Activated gamma-delta T cell treated with anti-CD3 and anti-CD28 coated beads, Interleukin-2, amount 50 U/mL, for 16 hours (primary cell): ENCODE results near the gene IGSF3.
"Not testable (repeated sequence)": the region's sequence is repeated elsewhere in the genome, so short reads cannot be mapped to it uniquely, and the experiment has no call there.

Source experiments
- DNase-seq: peaks from one replicate; pipeline ENCODE4 v3.0.0-alpha.2; 2020; ENCODE audit warnings: low read depth

Gene IGSF3

GRCh38 chr1:116661633-116662032, 5.9 kb downstream of the IGSF3 start:
- DNase-seq = no peak

GRCh38 chr1:116658645-116659044, 8.9 kb downstream of the IGSF3 start:
- not testable (repeated sequence) for DNase-seq

GRCh38 chr1:116657836-116658235, 9.7 kb downstream of the IGSF3 start:
- DNase-seq = not testable (repeated sequence)

- no peak for DNase-seq
Measured at GRCh38 chr1:116654351-116654750, 13.2 kb downstream of the IGSF3 start.

- DNase-seq = not testable (repeated sequence)
Measured at GRCh38 chr1:116652598-116652997, 14.9 kb downstream of the IGSF3 start.

GRCh38 chr1:116650781-116651180, 16.8 kb downstream of the IGSF3 start:
- not testable (repeated sequence) for DNase-seq

GRCh38 chr1:116649041-116649440, 18.5 kb downstream of the IGSF3 start:
- DNase-seq = not testable (repeated sequence)

- not testable (repeated sequence) for DNase-seq
Measured at GRCh38 chr1:116648325-116648724, 19.2 kb downstream of the IGSF3 start.

GRCh38 chr1:116647186-116647585, 20.3 kb downstream of the IGSF3 start:
- not testable (repeated sequence) for DNase-seq

- DNase-seq = not testable (repeated sequence)
Measured at GRCh38 chr1:116646673-116647170, 20.8 kb downstream of the IGSF3 start.

- DNase-seq = not testable (repeated sequence)
Measured at GRCh38 chr1:116645802-116646672, 21.5 kb downstream of the IGSF3 start.

- DNase-seq = not testable (repeated sequence)
Measured at GRCh38 chr1:116644993-116645392, 22.5 kb downstream of the IGSF3 start.

- DNase-seq = not testable (repeated sequence)
Measured at GRCh38 chr1:116644096-116644495, 23.4 kb downstream of the IGSF3 start.

- not testable (repeated sequence) for DNase-seq
Measured at GRCh38 chr1:116643281-116643751, 24.2 kb downstream of the IGSF3 start.

- DNase-seq = not testable (repeated sequence)
Measured at GRCh38 chr1:116642311-116643280, 24.9 kb downstream of the IGSF3 start.

GRCh38 chr1:116637583-116637982, 29.9 kb downstream of the IGSF3 start:
- not testable (repeated sequence) for DNase-seq

- not testable (repeated sequence) for DNase-seq
Measured at GRCh38 chr1:116636584-116636983, 30.9 kb downstream of the IGSF3 start.

- DNase-seq = not testable (repeated sequence)
Measured at GRCh38 chr1:116634386-116634785, 33.1 kb downstream of the IGSF3 start.

- DNase-seq = not testable (repeated sequence)
Measured at GRCh38 chr1:116631996-116632925, 35.3 kb downstream of the IGSF3 start.

- not testable (repeated sequence) for DNase-seq
Measured at GRCh38 chr1:116631554-116631953, 36.0 kb downstream of the IGSF3 start.

GRCh38 chr1:116630057-116630456, 37.5 kb downstream of the IGSF3 start:
- not testable (repeated sequence) for DNase-seq
